ENCODE results near the gene CHRDL2. TPM values are rescaled to one million over a fixed set of nuclear protein-coding genes. Genes with fewer than 3 reads are reported as not detected.

CHRDL2 gene
- total RNA-seq, 1 experiment from 2014 or later, result 0.39 TPM

- no peak overlapping the region for H3K9ac ChIP-seq (ENCODE audit: extremely low read depth, insufficient read length, low read length)
These were observed 20.8 kb downstream of the CHRDL2 start for GRCh38 chr11:74710281-74710938.

More at GRCh38 chr11:74710281-74710938, 20.8 kb downstream of the CHRDL2 start:
- no peak for DNase-seq
- H2BK12ac ChIP-seq (ENCODE audit: insufficient read length, low read depth, low read length), result no peak overlapping the region
- H3K4me1 Mint-ChIP-seq, result peaks cover 11 to 16% of the 10 kb centered on the region in 2 experiments
- H2BK120ac ChIP-seq (ENCODE audit: low read depth, low read length, poor library complexity, severe bottlenecking), result no peak overlapping the region
- no peaks in the 10 kb centered on the region for H3K9me3 Mint-ChIP-seq
- H2BK15ac ChIP-seq (ENCODE audit: low read depth, low read length), result no peak overlapping the region
- H3K27me3 ChIP-seq (ENCODE audit: insufficient read depth, low read length), result no peaks in the 10 kb centered on the region
- H3K27ac ChIP-seq (ENCODE audit: insufficient read length, low read depth, low read length), result no peak overlapping the region
- H3K79me2 ChIP-seq (ENCODE audit: insufficient read depth, low read length), result no peaks in the 10 kb centered on the region
- no peaks in the 10 kb centered on the region for H3K9me3 ChIP-seq (ENCODE audit: control insufficient read depth, low read depth, low read length)
- H3K4ac ChIP-seq (ENCODE audit: low read depth, low read length), result no peak overlapping the region
- peak overlapping the region; percentile 19 to 73 (median 35); a peak in 4 of 7 replicates for H3K27ac Mint-ChIP-seq
- no peak overlapping the region for H2BK20ac ChIP-seq (ENCODE audit: low read depth, low read length, poor library complexity, severe bottlenecking)
- H3K36me3 Mint-ChIP-seq (ENCODE audit: insufficient read depth in 1 of 3, low read depth in 3 of 3), result no peaks in the 10 kb centered on the region
- no peaks in the 10 kb centered on the region for H3K23me2 ChIP-seq (ENCODE audit: insufficient read length, low read depth, low read length, poor library complexity, severe bottlenecking)
- H4K5ac ChIP-seq (ENCODE audit: insufficient read length, low read depth, low read length), result no peak overlapping the region
- H3K4me1 ChIP-seq (ENCODE audit: insufficient read depth, low read length), result no peaks in the 10 kb centered on the region
- no peak overlapping the region for H3K23ac ChIP-seq (ENCODE audit: insufficient read length, low read depth, low read length)
- H3K14ac ChIP-seq (ENCODE audit: insufficient read depth, low read length), result no peak overlapping the region
- no peak overlapping the region for H3K4me2 ChIP-seq (ENCODE audit: insufficient read depth, insufficient read length, low read length)
- TF ChIP-seq CTCF (conservative IDR thresholded peaks at IDR 0.05), result no peak
- H3K4me3 Mint-ChIP-seq, result no peak overlapping the region
- no peak overlapping the region for H2AK5ac ChIP-seq (ENCODE audit: insufficient read length, low read length)
- no peak overlapping the region for H4K8ac ChIP-seq (replicated peaks; ENCODE audit: insufficient read length, low read depth, low read length)
- H3K56ac ChIP-seq (ENCODE audit: insufficient read length, low read depth, low read length), result no peak overlapping the region
- no peak overlapping the region for H3T11ph ChIP-seq (ENCODE audit: low read length)
- peaks cover 9% of the 10 kb centered on the region for H3K27me3 Mint-ChIP-seq (ENCODE audit: low read depth)
- no peak overlapping the region for H2BK5ac ChIP-seq (ENCODE audit: insufficient read length, low read length)
- WGBS (ENCODE audit: extremely low coverage, insufficient read length, low lambda C conversion rate), result no CpG with 5 or more reads among the region's 8 CpGs
- no peak overlapping the region for H2AFZ ChIP-seq (ENCODE audit: low read length)
- no peak overlapping the region for H4K91ac ChIP-seq (ENCODE audit: insufficient read length, low read depth, low read length)
- H3K79me1 ChIP-seq (ENCODE audit: insufficient read depth, low read depth, low read length, poor library complexity, severe bottlenecking), result no peaks in the 10 kb centered on the region
- no peaks in the 10 kb centered on the region for H4K20me1 ChIP-seq (ENCODE audit: control insufficient read depth, insufficient read depth, insufficient read length)
- peak overlapping the region; percentile 1 for H3K18ac ChIP-seq (ENCODE audit: insufficient read length, low read depth, low read length)
